Fibroblast of skin of right quadriceps (primary cell): Measurements from ENCODE around the gene STAMBP.
"Not testable (repeated sequence)": the region's sequence is repeated elsewhere in the genome, so short reads cannot be mapped to it uniquely, and the experiment has no call there.

Source experiments
- DNase-seq: peaks from one replicate; pipeline ENCODE4 v3.0.0-alpha.2; 2013

Gene STAMBP

DNA sequence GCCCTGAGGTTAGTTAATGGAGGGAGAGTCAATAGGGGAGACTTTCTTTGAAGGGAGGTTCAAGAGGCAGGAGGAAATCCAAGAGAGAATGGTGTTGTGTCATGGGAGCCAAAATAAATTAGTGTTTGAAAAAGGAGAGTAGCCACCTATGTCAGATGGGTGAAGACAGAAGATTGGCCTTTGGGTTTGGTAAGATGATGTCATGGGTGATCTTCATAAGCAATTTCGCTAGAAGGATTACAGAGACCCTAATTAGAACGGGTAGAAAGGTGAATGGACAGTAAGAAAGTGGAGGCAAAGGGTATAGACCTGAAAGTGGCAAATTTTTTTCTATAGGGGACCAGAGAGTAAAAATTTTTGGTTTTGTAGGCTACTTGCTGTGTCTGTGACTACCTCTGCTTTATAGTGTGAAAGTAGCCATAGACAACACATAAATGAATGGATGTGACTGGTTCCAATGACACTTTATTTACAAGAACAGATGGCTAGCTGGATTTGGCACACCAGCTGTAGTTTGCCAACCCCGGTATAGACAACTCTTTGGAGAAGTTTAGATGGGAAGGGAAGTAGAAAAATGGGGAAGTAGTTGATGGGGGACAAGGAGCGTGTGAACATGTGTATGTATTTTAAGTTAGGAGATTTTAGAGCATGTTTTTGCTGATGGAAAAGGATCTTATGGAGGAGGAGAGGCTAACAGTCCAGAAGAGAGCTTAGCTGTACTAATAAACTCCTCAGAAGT is 9.3 kb downstream of the STAMBP start:
- no peak for DNase-seq

DNA sequence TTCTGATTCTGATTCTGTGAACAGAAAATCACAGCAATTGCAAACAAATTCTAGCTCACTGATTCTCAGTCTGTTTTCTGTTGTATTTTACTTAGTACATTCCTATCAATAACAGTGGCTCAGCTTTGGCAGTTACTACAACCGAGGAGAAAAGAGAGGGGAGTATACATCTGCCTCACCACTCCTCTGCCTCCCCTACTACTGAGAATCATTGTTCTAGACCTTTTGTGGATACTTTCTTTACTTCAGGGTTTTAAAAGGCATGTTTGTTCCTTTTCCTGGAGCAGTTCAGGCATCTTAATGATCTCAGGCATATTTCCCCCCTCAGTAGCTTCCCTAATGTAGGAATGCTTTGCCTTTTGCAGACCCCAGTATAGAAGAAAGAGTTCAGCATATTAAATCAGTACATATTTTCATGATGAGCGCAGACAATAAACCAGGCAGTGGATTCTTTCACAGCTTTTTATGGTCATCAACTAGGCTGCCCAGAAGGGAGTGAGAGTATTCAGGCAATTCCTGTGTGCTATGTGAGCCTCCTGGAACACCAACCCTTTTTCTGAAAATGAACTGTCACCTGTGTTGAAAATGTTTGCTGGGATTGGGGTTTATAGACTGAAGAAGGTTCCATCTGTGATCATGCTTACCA is 10.3 kb downstream of the STAMBP start:
- peak; percentile 71 for DNase-seq

DNA sequence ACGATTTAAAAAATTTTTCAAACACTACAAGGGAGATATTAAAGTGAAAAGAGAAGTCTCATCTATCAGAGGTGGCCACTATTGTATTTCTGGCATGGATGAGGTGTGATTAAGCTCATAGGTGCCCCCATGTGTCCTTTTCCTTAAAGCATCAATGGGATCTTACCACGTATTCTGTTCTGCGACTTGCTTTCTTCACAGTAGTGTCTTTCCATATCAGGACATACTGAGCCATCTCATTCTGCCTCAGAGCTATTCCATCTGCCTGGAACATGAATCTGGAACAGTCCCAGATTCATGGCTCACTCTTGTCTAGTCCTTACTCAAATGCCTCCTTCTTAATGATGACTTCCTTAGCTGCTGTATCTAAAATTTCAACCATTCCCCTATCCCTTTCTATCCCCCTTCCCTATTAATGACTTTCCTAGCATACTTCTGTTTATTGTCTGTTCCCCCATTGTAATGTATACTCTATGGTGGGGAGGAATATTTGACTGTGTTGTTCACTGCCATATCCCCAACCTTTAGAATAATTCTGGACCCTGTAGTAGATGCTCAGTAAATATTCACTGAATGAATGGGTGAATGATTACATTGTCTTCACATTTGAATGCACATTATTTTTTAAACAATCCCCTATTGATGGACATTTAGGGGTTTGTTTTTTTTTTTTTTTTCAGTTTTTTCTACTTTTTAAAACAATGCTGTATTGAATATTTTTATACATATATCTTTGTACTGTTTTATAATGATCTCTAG is 11.1 kb downstream of the STAMBP start:
- DNase-seq = peak; percentile 30

DNA sequence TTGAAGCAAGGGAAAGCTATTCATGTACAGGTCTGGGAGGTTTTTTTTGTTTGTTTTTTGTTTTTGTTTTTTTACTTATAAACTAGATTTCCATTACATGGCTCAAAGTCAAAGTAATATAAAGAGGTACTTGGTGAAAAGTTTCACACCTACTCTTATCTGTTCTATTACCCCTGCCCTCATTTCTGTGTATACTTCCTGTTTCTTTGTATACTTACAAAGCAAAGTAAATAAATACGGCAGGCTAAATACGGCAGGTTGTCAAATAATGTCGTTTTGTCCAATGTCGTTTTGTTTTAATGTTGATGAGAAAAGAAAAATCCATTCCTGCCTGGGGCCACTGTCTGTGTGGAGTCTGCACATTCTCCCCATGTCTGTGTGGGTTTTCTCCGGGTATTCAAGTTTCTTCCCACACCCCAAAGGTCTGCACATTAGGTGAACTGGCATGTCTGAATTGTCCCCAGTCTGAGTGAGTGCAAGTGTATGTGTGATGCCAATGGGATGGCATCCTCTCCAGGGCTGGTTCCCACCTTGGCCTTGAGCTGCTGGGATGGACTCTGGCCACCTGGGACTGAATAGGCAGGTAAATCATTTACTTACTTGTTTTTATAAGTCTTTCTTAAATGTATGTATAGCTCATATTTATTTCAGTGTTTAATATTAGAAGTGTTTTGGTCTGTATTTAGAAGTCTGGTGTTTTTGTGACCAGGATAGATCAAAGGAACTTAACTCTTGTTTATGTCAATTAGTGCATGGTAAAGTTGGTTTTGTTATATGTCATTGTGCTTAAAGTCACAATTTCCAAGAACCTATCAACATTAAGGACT is 13.4 kb downstream of the STAMBP start:
- no peak for DNase-seq

DNA sequence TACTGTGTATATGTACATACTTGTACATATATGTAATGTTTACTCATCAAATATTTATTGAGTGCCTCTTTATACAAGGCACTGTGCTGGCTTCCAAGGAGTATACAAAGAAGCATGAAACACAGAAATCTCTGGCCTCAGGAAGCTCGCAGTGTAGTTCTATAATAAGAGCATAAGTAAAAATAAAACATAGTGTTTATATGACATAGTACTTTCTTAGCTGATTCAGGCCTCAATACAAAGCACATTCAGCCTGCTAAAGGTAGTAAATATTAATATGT is 13.9 kb downstream of the STAMBP start:
- DNase-seq = no peak

DNA sequence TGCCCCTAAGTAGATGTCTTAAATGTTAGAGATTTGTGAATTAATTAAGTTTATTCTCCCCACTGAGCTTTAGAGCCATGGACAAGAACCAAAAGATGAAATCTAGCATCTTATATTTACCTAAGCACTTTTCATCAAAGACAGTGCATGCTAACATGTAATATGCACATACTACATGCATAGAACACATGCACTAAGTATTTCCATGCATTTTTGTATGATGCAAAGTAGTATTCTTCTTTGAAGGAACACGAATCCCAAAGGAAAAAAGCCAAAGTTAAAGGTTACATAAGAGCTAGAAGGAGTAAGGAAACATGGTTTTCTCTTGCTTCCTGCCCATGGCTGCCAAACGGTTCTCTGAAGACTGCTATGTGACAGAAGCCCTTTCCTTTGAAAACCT is 15.3 kb downstream of the STAMBP start:
- no peak for DNase-seq

DNA sequence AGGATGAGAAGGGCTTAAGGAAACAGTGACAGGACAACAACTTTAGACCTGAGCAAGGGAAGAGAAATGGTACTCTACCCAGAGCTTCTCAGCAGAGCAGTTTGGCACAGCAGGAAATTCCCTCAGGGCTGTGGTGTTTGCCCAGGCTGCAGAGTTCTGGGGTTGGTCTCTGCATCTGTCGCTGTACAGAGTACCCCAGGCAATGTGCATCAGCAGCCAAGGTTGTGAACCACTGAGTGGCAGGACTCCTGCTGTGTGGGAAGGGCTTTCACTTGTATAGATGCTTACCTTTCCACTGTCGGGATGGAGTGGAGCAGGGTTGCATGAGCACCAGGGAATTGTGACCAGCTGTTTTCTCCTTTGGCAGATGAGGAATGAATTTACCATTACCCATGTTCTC is 21.2 kb downstream of the STAMBP start:
- DNase-seq = no peak

DNA sequence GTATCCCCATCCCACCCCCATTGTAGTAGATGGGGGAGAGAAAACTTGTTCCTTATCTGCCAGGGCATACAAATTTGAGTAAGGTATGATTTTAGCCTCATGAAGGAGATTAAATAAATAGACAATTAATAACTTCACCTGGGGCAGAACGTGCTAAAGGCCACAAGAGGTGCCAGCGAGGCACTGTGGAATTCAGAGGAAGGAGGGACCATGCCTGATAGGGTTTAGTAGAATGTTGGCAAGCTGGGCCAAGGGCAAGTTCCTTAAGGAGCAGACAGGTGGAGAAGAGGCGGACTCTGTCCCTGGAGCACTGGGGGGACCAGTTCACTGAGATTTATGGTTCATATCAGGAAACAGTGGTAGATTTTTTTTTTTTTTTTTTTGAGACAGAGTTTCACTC is 22.5 kb downstream of the STAMBP start:
- no peak for DNase-seq

DNA sequence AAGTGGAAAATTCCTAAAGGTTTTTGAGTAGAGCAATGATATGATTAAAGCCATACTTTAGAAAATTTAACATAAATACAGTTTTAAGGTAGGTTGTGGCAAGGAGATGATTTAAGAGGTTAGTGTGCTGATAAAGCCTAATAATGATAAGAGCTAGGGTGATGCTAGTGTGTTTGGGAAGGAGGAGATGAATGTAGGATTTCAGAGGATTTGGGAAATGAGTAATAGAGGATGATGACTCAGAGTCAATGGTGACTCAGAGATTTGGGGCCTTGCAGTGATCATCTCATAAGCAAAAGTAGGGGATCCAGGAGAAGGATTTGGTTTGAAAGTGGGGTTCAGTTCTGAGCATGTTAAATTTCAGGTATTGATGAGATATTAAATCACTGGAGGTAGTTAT is 23.3 kb downstream of the STAMBP start:
- peak; percentile 79 for DNase-seq

DNA sequence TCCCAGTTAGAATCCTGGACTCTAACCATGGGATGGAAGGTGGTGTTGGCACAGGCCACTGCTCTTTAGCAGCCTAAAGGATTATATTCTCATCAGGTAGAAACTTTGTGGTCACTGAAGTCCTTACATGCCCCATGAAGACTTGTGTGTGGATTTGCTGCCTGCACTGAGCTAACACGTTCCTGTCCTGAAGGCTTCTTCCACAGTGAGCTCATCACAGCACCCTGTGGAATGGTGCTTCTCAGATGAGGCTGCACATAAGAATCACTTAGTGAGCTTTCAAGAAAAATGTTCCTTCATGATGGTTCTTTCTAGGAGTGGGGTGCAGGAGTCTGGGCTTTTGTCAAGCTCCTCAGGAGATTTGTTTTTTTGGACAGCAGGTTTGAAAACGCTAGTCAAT is 26.8 kb downstream of the STAMBP start:
- no peak for DNase-seq

DNA sequence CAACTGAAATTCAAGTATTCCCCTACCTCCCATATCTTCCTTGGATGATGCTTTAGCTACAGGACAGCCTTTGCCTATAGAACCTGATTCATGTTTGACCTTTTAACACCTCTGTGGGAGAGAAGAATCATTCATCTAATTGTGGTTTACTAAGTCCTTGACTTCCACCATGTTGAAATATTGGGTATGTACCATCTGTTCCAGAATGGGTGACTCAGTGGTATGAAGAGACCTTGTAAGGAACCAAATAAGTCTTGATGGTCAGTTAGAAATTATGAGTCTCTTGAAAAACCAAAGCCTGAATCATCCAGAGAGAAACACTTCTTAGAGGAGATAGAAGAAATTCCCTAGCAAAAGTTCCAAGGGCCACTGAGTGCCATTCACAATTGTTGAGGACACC is 27.5 kb downstream of the STAMBP start:
- peak; percentile 98 for DNase-seq

DNA sequence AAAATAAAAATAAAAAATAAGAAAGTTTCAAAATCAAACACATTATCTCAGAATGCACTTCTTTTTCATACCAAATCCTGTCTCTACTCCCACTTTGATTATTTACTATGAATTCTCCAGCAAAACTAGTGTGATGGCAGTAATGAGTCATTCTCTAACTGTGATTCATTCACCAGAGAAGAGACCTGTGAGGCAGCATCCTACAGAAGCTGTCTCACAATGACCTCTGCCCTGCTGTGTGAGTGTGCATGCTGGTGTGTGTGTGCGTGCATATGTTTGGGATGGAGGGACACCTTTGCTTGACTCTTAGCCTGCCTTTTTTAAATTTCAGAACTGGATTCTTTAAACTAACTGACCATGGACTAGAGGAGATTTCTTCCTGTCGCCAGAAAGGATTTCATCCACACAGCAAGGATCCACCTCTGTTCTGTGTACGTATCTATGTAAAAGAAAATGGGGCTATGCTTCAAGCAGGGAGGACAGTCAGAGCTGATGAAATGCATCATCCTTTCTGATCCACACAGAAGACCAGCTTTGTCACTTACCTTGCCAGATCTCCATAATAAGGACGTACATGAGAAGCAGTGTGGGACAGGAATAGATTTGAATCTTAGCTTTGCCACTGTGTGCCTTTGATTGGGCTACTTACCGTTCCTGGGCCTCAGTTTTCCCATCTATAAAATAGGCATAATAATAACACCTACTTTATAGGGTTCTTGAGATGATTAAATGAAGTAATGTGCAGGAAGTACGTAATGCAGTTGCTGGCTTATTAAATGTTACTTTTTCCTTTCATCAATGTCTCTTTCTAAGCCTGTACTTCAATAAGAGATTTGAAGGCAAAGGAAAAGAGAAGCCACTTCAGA is 31.2 kb downstream of the STAMBP start:
- DNase-seq = peak; percentile 91

DNA sequence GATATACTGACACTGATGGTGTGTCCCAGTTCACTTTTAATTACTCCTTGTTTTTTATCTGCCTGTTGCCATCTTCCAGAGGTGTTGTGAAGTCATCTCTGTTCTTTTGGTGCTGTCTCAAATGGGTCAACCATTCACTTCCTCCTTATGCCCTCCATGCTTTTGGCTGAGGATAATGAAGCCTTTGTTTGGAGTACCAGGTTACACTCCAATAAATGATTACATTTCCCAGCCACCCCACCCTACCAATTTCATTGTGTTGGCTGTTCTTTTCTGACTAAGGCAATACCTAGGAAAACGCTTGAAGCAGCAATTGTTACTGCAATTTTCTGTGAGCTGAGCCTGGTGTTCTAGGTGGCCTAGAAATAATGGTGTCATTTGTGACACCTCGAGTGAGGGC is 34.2 kb downstream of the STAMBP start:
- no peak for DNase-seq

DNA sequence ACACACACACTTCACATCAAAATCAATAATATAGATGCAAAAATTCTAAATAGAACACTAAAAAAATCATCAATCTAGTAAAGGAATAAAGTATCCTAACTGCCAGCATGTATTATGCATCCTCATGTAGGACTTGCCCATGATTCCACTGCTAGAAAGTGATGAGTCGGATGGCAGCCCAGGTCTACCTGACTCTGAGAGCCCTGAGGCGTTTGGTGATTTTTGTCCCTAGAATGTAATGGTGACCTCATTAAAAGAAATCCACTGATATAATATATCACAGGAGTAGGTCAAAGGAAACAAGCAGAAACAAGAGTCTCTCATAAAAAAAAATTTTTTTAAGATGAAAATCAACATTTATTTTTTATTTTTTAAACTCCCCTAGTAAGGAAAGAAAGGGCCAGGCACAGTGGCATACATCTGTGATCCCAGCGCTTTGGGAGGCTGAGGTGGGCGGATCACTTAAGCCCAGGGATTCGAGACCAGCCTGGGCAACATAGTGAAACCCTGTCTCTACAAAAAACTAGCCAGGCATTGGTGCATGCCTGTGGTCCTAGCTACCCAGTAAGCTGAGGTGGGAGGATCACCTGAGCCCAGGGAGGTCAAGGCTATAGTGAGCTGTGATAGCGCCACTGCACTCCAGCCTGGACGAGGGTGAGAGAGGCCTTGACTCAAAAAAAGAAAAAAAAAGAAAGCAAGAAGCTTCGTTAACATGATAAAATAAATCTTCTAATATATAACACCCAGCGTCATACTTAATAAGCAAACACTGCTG is 39.6 kb downstream of the STAMBP start:
- DNase-seq = no peak

DNA sequence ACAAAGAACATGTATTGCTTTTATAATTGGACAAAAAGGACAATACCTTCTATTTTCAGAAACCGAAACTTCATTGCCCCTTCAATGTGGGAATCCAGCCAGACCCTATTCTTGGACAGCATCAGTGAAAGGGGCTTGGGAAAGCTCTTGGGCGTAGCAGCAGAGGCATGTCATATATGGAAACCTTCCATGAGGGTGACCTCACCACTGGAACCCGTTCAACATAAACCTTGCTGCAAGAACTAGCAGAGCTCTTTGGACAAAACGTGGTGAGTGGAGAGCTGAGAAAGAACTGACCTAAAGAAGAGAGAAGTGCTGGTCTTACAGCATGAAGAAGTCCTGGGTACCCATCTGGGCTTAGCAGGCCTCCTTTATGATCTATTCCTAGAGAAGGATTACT is 41.3 kb downstream of the STAMBP start:
- DNase-seq = peak; percentile 80

DNA sequence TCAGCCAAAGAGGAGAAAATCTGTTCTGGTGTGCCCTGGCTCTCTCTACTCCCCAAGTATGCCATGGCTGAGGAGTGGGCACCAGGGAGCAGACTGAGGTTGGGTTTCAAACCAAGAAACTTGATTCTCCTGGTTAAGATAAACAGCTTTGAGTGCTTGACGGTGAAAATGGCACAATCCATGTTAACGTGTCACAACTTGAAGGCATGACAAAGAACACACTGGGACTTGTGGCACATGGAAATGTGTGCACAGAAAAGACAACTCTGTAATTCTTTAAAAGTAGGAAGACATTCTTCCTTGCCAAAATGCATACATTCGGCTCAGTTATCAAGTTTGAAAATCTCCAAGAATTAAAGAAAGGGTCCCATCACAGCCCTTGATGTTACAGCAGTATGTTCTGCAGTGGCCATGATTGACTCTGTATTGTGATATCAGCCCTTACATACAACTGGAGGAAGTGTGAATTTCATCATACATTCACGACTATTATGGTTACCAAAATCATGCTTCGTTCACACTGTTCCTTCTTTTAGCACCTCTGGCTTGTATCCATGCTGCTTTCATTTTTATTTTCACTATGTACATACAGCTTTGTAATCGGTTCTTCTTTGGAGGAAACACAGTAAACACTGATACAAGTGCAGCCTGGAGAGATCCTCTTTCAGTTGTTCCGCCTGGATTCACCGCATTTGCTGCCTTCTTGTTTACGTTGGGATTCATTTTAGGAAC is 48.5 kb downstream of the STAMBP start:
- DNase-seq = no peak

DNA sequence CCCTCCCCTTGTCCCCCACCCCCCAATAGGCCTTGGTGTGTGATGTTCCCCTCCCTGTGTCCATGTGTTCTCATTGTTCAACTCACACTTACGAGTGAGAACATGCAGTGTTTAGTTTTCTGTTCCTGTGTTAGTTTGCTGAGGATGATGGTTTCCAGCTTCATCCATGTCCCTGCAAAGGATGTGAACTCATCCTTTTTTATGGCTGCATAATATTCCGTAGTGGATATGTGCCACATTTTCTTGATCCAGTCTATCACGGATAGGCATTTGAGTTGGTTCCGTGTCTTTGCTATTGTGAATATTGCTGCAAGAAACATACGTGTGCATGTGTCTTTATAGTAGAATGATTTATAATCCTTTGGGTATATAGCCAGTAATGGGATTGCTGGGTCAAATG is 49.2 kb downstream of the STAMBP start:
- not testable (repeated sequence) for DNase-seq

DNA sequence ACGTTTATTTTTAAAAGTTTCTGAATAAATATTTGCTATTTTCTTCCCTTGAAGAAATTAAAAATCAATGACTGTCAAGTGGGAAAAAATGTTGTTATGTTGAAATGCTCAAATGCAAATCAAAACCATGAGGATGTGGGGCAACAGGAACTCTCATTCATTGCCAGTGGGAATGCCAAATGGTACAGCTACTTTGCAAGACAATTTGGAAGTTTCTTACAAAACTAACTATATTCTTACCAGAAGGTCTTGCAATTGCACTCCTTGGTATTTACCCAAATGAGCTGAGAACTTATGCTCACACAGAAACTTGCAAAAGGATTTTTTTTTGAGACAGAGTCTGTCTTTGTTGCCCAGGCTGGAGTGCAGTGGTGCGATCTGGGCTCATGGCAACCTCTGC is 56.6 kb downstream of the STAMBP start:
- no peak for DNase-seq

DNA sequence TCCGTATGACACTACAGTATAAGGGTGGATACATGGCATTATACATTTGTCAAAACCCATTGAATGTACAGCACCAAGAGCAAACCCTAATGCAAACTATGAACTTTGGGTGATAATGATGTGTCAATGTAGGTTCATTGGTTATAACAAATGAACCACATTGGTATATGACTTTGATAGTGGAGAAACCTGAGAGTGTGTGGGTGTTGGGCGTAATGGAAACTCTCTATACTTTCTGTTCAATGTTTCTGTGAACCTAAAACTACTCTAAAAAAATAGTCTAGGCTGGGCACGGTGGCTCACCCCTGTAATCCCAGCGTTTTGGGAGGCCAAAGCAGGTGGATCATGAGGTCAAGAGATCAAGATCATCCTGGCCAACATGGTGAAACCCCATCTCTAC is 57.6 kb downstream of the STAMBP start:
- no peak for DNase-seq

DNA sequence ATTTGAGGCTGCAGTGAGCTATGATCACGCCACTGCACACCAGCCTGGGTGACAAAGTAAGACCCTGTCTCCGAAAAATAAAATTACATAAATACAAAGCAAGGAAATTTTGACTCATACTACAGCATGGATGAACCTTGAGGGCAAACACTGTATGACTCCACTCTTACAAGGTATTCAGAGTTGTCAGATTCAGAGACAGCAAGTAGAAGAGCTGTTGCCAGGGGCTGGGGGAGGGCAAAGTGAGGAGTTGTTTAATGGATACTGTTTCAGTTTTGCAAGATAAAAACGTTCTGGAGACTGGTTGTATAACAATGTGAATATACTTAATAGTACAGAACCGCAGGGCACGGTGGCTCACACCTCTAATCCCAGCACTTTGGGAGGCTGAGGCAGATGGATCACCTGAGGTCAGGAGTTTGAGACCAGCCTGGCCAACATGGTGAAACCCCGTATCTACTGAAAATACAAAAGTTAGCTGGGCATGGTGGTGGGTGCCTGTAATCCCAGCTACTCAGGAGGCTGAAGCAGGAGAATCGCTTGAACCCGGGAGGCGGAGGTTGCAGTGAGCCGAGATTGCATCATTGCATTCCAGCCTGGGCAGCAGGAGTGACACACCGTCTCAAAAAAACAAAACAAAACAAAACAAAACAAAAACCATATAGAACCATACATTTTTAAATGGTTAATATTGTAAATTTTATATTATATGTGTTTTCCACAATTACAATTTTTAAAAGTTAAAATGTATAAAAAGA is 59.0 kb downstream of the STAMBP start:
- DNase-seq = not testable (repeated sequence)
